Mesenchymal stem cell (in vitro differentiated cells and primary cell): ENCODE measurements around the gene PPP3CA.

Experiments used
- DNase-seq: peaks from one replicate; pipeline ENCODE4 v3.0.0-alpha.2; 2013
- H2AFZ ChIP-seq: one replicate; pipeline ENCODE4 v1.6.1; 2013; ENCODE audit warnings: low read depth, mild to moderate bottlenecking, control low read depth, inconsistent platforms, low read length, moderate library complexity
- H2AK5ac ChIP-seq: 2 replicates; pipeline ENCODE4 v1.6.1; 2013; ENCODE audit warnings: low read length, moderate library complexity, mild to moderate bottlenecking, inconsistent platforms; ENCODE audit not compliant: severe bottlenecking
- H2BK120ac ChIP-seq: one replicate; pipeline ENCODE4 v1.6.1; 2013; ENCODE audit warnings: low read depth, mild to moderate bottlenecking, inconsistent platforms, low read length, moderate library complexity
- H2BK12ac ChIP-seq, 2 experiments: one replicate each; pipeline ENCODE4 v1.6.1; 2013; ENCODE audit warnings: inconsistent platforms in 2 of 2, low read length in 2 of 2, mild to moderate bottlenecking in 2 of 2, moderate library complexity in 2 of 2, control low read depth in 1 of 2
- H2BK15ac ChIP-seq: one replicate; pipeline ENCODE4 v1.6.1; 2013; ENCODE audit warnings: mild to moderate bottlenecking, low read depth, inconsistent platforms; ENCODE audit not compliant: poor library complexity, severe bottlenecking
- H2BK5ac ChIP-seq: 2 replicates; pipeline ENCODE4 v1.6.1; 2013; ENCODE audit warnings: low read depth, mild to moderate bottlenecking, low read length, control low read depth, inconsistent platforms; ENCODE audit not compliant: poor library complexity, severe bottlenecking
- H3K14ac ChIP-seq, 2 experiments: one replicate each; pipeline ENCODE4 v1.6.1; 2013; ENCODE audit warnings: inconsistent platforms in 2 of 2, low read length in 2 of 2, control low read depth in 1 of 2, mild to moderate bottlenecking in 1 of 2, moderate library complexity in 1 of 2
- H3K18ac ChIP-seq, 2 experiments: one replicate each; pipeline ENCODE4 v1.6.1; 2013; ENCODE audit warnings: inconsistent platforms in 2 of 2, low read length in 2 of 2, control low read depth in 1 of 2, low read depth in 1 of 2, mild to moderate bottlenecking in 1 of 2
- H3K23ac ChIP-seq, 2 experiments: one replicate each; pipeline ENCODE4 v1.6.1; 2013; ENCODE audit warnings: inconsistent platforms in 2 of 2, low read length in 2 of 2, mild to moderate bottlenecking in 2 of 2, moderate library complexity in 2 of 2, control low read depth in 1 of 2
- H3K27ac ChIP-seq: 2 replicates; pipeline ENCODE4 v1.5.1; 2013; ENCODE audit warnings: mild to moderate bottlenecking, moderate library complexity, low read length, control low read depth, inconsistent platforms; ENCODE audit not compliant: poor library complexity, severe bottlenecking
- H3K27me3 ChIP-seq, 2 experiments: 2 replicates each; pipeline versions ENCODE4 v1.6.1 to v1.7.0; 2013; ENCODE audit warnings: low read length in 2 of 2, mild to moderate bottlenecking in 2 of 2, moderate library complexity in 2 of 2, control low read depth in 1 of 2, inconsistent platforms in 1 of 2; ENCODE audit not compliant: control insufficient read depth in 1 of 2, insufficient read depth in 1 of 2
- H3K36me3 ChIP-seq, 2 experiments: 2 replicates each; pipeline versions ENCODE4 v1.6.1 to v1.7.0; 2013; ENCODE audit warnings: low read length in 2 of 2, control low read depth in 1 of 2, inconsistent platforms in 1 of 2, low read depth in 1 of 2, mild to moderate bottlenecking in 1 of 2; ENCODE audit not compliant: insufficient read depth in 2 of 2, control insufficient read depth in 1 of 2
- H3K4ac ChIP-seq, 2 experiments: one replicate each; pipeline ENCODE4 v1.6.1; 2013; ENCODE audit warnings: inconsistent platforms in 2 of 2, low read length in 2 of 2, mild to moderate bottlenecking in 2 of 2, moderate library complexity in 2 of 2, control low read depth in 1 of 2, low read depth in 1 of 2
- H3K4me1 ChIP-seq: 2 replicates; pipeline ENCODE4 v1.6.1; 2013; ENCODE audit warnings: low read depth, low read length, control low read depth; ENCODE audit not compliant: control insufficient read depth, insufficient read depth
- H3K4me2 ChIP-seq: 2 replicates; pipeline ENCODE4 v1.6.1; 2013; ENCODE audit warnings: low read length, mild to moderate bottlenecking, inconsistent platforms; ENCODE audit not compliant: poor library complexity, severe bottlenecking
- H3K4me3 ChIP-seq, 2 experiments: 2 replicates each; pipeline versions ENCODE4 v1.5.1 to v1.7.0; 2013; ENCODE audit warnings: low read length in 2 of 2, mild to moderate bottlenecking in 2 of 2, control low read depth in 1 of 2, low read depth in 1 of 2; ENCODE audit not compliant: insufficient read depth in 1 of 2
- H3K79me1 ChIP-seq: replicated peaks from 2 replicates; pipeline ENCODE4 v1.6.1; 2013; ENCODE audit warnings: mild to moderate bottlenecking, control low read depth, low read length, inconsistent platforms; ENCODE audit not compliant: poor library complexity, severe bottlenecking
- H3K9ac ChIP-seq: 2 replicates; pipeline ENCODE4 v1.7.0; 2013; ENCODE audit warnings: mild to moderate bottlenecking, low read length, moderate library complexity
- H3K9me3 ChIP-seq: 2 replicates; pipeline ENCODE4 v1.7.0; 2013; ENCODE audit warnings: mild to moderate bottlenecking, low read length; ENCODE audit not compliant: control insufficient read depth
- H4K8ac ChIP-seq: one replicate; pipeline ENCODE4 v1.6.1; 2013; ENCODE audit warnings: inconsistent platforms, mild to moderate bottlenecking, low read length, moderate library complexity
- H4K91ac ChIP-seq: one replicate; pipeline ENCODE4 v1.6.1; 2013; ENCODE audit warnings: mild to moderate bottlenecking, low read length, inconsistent platforms
- WGBS: methylation state at CpG from one replicate; pipeline ENCODE4 v1.1.7; 2013; ENCODE audit warnings: mixed read lengths; 5-methylcytosine and 5-hydroxymethylcytosine counted together

Gene PPP3CA

DNA sequence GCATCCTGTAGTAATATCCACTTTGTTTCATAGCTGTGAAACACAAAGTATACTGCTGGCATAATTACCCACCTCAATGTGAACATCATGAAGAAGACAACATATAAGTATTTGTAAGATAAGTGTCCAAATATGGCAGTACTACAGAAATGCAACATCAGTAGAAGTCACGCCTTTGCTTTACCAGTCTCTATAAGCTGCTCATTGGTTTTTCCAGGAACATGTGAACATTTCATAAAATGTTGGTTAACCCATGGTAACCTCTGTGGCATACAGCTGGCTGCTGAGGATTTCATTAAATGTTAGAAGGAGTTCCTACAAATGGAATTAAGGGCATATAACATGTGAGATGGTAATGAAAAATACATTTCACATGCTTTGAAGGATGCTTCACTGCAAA lies 77.6 kb downstream of the PPP3CA start:
- H3K36me3 ChIP-seq = no peaks in the 10 kb centered on the region
- H3K23ac ChIP-seq = no peak overlapping the region
- H2BK15ac ChIP-seq = no peak overlapping the region
- no peak overlapping the region for H3K4me3 ChIP-seq
- WGBS = 92% methylated on average over 1 of the region's 1 CpG
- no peak overlapping the region for H3K9ac ChIP-seq
- no peak overlapping the region for H2BK120ac ChIP-seq
- H3K79me1 ChIP-seq = peaks cover 9% of the 10 kb centered on the region
- H3K4me2 ChIP-seq = no peak overlapping the region
- H3K9me3 ChIP-seq = no peaks in the 10 kb centered on the region
- no peak overlapping the region for H3K27ac ChIP-seq
- no peak overlapping the region for H2BK12ac ChIP-seq
- H4K8ac ChIP-seq = no peak overlapping the region
- H3K14ac ChIP-seq = no peak overlapping the region
- H4K91ac ChIP-seq = no peak overlapping the region
- DNase-seq = no peak
- no peaks in the 10 kb centered on the region for H3K4me1 ChIP-seq
- H3K18ac ChIP-seq = no peak overlapping the region
- no peak overlapping the region for H2AK5ac ChIP-seq
- no peak overlapping the region for H2AFZ ChIP-seq
- H2BK5ac ChIP-seq = no peak overlapping the region
- no peak overlapping the region for H3K4ac ChIP-seq
- no peaks in the 10 kb centered on the region for H3K27me3 ChIP-seq

DNA sequence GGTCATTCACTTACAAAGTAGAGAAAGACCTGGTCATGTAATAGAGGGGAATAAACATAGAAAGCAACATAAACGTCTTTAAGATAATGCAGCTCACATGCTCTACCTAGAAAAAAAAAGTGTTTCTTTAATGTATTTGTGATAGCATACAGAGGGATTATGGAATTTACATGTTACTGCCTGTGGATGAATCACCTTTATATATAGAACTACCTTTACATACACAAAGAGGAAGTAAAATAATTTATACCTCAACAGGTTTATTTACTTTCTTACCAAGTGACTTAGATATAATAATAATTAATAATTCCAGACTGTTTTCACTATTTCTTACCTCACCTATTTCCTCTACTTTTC lies 81.5 kb downstream of the PPP3CA start:
- Histone ChIP-seq H3K4ac (no peak overlapping the region), H2BK15ac (no peak overlapping the region), H3K27me3 (no peaks in the 10 kb centered on the region), H4K8ac (no peak overlapping the region), H2AFZ (no peak overlapping the region), H4K91ac (no peak overlapping the region), H3K9ac (no peak overlapping the region), H3K9me3 (no peaks in the 10 kb centered on the region), H3K4me3 (no peak overlapping the region), H3K18ac (no peak overlapping the region), H3K36me3 (no peaks in the 10 kb centered on the region), H3K4me1 (no peaks in the 10 kb centered on the region), H2BK120ac (no peak overlapping the region), H3K4me2 (no peak overlapping the region), H3K27ac (no peak overlapping the region), H3K79me1 (peaks cover 14% of the 10 kb centered on the region), H3K23ac (no peak overlapping the region), H2AK5ac (no peak overlapping the region), H2BK5ac (no peak overlapping the region), H3K14ac (no peak overlapping the region), H2BK12ac (no peak overlapping the region)
- no peak for DNase-seq
- no CpG with 5 or more reads among the region's 1 CpG for WGBS

DNA sequence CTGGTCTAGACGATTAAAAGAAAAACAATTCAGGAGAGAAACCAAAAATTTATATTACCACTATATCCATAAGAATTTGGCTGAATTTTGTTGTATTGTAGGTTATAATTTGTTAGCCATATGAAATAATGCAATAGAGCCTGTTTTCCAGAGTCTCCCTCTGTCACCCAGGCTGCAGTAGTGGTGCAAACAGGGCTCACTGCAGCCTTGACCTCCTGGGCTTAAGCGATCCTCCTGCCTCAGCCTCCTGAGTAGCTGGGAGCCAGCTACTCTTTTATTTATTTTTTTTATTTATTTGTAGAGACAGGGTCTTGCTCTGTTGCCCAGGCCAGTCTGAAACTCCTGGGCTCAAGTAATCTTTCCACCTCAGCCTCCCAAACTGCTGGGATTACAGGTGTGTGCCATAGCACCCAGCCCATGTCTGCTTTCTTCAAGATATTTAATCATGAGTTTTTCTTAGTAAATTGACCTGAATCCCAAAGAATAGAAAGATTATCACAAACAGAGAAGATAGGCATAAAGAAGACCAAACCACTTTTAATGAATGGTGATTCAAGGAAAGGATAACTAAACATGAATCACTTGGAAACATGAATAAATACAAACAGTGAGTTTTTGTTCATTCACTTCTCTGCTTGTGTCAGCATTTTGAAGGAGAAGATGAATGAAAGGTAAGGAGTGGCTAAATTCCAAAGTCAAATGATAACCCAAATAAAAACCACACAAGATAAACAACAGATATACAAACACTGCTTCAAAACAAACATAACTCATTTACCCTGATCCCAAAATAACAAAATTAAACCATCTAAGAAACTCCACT lies 82.1 kb downstream of the PPP3CA start:
- no peak overlapping the region for H3K4ac ChIP-seq
- H3K79me1 ChIP-seq = peaks cover 14% of the 10 kb centered on the region
- H2AFZ ChIP-seq = no peak overlapping the region
- H3K36me3 ChIP-seq = no peaks in the 10 kb centered on the region
- no peak overlapping the region for H3K27ac ChIP-seq
- H3K23ac ChIP-seq = no peak overlapping the region
- H3K4me3 ChIP-seq = no peak overlapping the region
- no CpG with 5 or more reads among the region's 2 CpGs for WGBS
- no peaks in the 10 kb centered on the region for H3K9me3 ChIP-seq
- H4K8ac ChIP-seq = no peak overlapping the region
- H2BK5ac ChIP-seq = no peak overlapping the region
- H2BK120ac ChIP-seq = no peak overlapping the region
- no peaks in the 10 kb centered on the region for H3K27me3 ChIP-seq
- no peak overlapping the region for H2BK12ac ChIP-seq
- no peak overlapping the region for H2BK15ac ChIP-seq
- H2AK5ac ChIP-seq = no peak overlapping the region
- H4K91ac ChIP-seq = no peak overlapping the region
- H3K9ac ChIP-seq = no peak overlapping the region
- H3K4me2 ChIP-seq = no peak overlapping the region
- no peaks in the 10 kb centered on the region for H3K4me1 ChIP-seq
- H3K18ac ChIP-seq = no peak overlapping the region
- H3K14ac ChIP-seq = no peak overlapping the region
- DNase-seq = no peak

DNA sequence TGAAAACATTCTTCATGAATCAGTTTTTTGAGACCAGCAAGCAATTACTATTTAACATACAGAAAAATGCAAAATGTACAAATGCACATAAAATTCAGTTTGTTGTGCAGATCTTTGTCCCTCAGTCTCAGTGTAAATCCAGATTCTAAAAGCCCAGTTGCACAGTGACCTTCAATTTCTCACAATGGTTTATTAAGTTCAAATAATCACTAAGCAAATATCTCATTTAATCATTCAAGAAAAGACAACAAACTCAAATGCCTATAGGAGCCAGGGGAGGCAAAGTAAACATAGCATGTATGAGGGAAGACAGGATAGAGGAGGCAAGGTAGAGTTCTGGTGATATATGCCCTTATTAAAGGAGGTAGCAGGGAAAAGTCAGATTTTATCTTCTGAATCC lies 82.8 kb downstream of the PPP3CA start:
- no peak overlapping the region for H3K4ac ChIP-seq
- H4K8ac ChIP-seq = no peak overlapping the region
- H2BK5ac ChIP-seq = no peak overlapping the region
- H2AFZ ChIP-seq = no peak overlapping the region
- H3K27me3 ChIP-seq = no peaks in the 10 kb centered on the region
- no peak overlapping the region for H2BK12ac ChIP-seq
- H2BK15ac ChIP-seq = no peak overlapping the region
- peaks cover 14% of the 10 kb centered on the region for H3K79me1 ChIP-seq
- H3K14ac ChIP-seq = no peak overlapping the region
- no peaks in the 10 kb centered on the region for H3K4me1 ChIP-seq
- no peak overlapping the region for H2AK5ac ChIP-seq
- H3K23ac ChIP-seq = no peak overlapping the region
- no peak overlapping the region for H3K4me2 ChIP-seq
- DNase-seq = no peak
- no peak overlapping the region for H4K91ac ChIP-seq
- no peak overlapping the region for H3K27ac ChIP-seq
- no peak overlapping the region for H3K4me3 ChIP-seq
- no peaks in the 10 kb centered on the region for H3K9me3 ChIP-seq
- no peak overlapping the region for H2BK120ac ChIP-seq
- H3K18ac ChIP-seq = no peak overlapping the region
- H3K36me3 ChIP-seq = no peaks in the 10 kb centered on the region
- no peak overlapping the region for H3K9ac ChIP-seq
